ENCODE measurements around the gene NAGA.
"Not testable (repeated sequence)": the region's sequence is repeated elsewhere in the genome, so short reads cannot be mapped to it uniquely, and the experiment has no call there.

Gene NAGA

GRCh38 chr22:42074846-42075676, 4.4 kb upstream of the NAGA start:
- DNase-seq (ENCODE audit: low read depth), result no peak

- DNase-seq (ENCODE audit: low read depth), result peak; percentile 44
Measured at GRCh38 chr22:42074132-42074811, 3.7 kb upstream of the NAGA start, which contains the start of gene PHETA2. Gene PHETA2 (plus strand): TSS chr22:42074248. CDS start chr22:42077294, 3,046 bp downstream.

- no peak for DNase-seq (ENCODE audit: low read depth)
Measured at GRCh38 chr22:42073621-42074041, 3.0 kb upstream of the NAGA start.

GRCh38 chr22:42072606-42073330, 2.2 kb upstream of the NAGA start:
- no peak for DNase-seq (ENCODE audit: low read depth)

- DNase-seq (ENCODE audit: low read depth), result not testable (repeated sequence)
Measured at GRCh38 chr22:42071508-42071907, 896 bp upstream of the NAGA start.

- DNase-seq (ENCODE audit: low read depth), result peak; percentile 28
Measured at GRCh38 chr22:42069801-42070516, 653 bp downstream of the NAGA start.

GRCh38 chr22:42068291-42068690, 2.3 kb downstream of the NAGA start:
- DNase-seq (ENCODE audit: low read depth), result no peak

GRCh38 chr22:42067671-42068251, 2.9 kb downstream of the NAGA start:
- no peak for DNase-seq (ENCODE audit: low read depth)

GRCh38 chr22:42066937-42067336, 3.7 kb downstream of the NAGA start:
- no peak for DNase-seq (ENCODE audit: low read depth)

GRCh38 chr22:42066126-42066761, 4.4 kb downstream of the NAGA start:
- DNase-seq (ENCODE audit: low read depth), result no peak

GRCh38 chr22:42065438-42066125, 5.0 kb downstream of the NAGA start:
- no peak for DNase-seq (ENCODE audit: low read depth)

GRCh38 chr22:42064629-42065028, 6.0 kb downstream of the NAGA start:
- DNase-seq (ENCODE audit: low read depth), result no peak

GRCh38 chr22:42062506-42063170, 8.0 kb downstream of the NAGA start:
- DNase-seq (ENCODE audit: low read depth), result no peak

GRCh38 chr22:42061041-42061440, 9.6 kb downstream of the NAGA start:
- no peak for DNase-seq (ENCODE audit: low read depth)

- DNase-seq (ENCODE audit: low read depth), result no peak
Measured at GRCh38 chr22:42060489-42060888, 10.1 kb downstream of the NAGA start.

GRCh38 chr22:42056757-42057511, 13.7 kb downstream of the NAGA start:
- no peak for DNase-seq (ENCODE audit: low read depth)

- DNase-seq (ENCODE audit: low read depth), result no peak
Measured at GRCh38 chr22:42052765-42053164, 17.8 kb downstream of the NAGA start.

- no peak for DNase-seq (ENCODE audit: low read depth)
Measured at GRCh38 chr22:42050641-42051180, 19.9 kb downstream of the NAGA start.

GRCh38 chr22:42041784-42042183, 28.8 kb downstream of the NAGA start:
- no peak for DNase-seq (ENCODE audit: low read depth)

Data from ELR (cell line).